Lower leg skin (tissue), 3 donors: ENCODE measurements around the gene LCORL.

Experiments used
- POLR2A ChIP-seq, 2 donors: fragments of 450-650 bp; IDR thresholded peaks; one replicate each; pipeline ENCODE4 v1.6.1; 2016 to 2017; ENCODE audit warnings: antibody characterized with exemption in 2 of 2, mild to moderate bottlenecking in 1 of 2, moderate library complexity in 1 of 2
- TF ChIP-seq, protein P1 (sequence below), 3 donors: fragments of 450-650 bp; IDR thresholded peaks; one replicate each; pipeline ENCODE4 v1.5.1; 2016; ENCODE audit warnings: antibody characterized with exemption in 3 of 3, mild to moderate bottlenecking in 3 of 3, moderate library complexity in 2 of 3

DNA sequence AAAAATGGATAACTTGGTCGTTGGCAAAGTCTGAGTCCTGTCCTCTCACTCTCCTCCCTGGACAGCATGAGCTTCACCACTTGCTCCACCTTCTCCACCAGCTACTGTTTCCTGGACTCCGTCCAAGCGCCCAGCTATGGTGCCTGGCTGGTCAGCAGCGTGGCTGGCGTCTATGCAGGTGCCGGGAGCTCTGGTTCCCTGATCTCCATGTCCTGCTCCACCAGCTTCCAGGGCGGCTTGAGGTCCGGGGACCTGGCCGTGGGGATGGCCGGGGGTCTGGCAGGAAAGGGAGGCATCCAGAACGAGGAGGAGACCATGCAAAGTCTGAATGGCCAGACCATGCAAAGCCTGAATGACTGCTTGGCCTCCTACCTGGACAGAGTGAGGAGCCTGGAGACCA lies 109.9 kb downstream of the LCORL start:
- TF ChIP-seq POLR2A (IDR thresholded peaks at IDR 0.05), result no peak
- TF ChIP-seq, protein P1, sequence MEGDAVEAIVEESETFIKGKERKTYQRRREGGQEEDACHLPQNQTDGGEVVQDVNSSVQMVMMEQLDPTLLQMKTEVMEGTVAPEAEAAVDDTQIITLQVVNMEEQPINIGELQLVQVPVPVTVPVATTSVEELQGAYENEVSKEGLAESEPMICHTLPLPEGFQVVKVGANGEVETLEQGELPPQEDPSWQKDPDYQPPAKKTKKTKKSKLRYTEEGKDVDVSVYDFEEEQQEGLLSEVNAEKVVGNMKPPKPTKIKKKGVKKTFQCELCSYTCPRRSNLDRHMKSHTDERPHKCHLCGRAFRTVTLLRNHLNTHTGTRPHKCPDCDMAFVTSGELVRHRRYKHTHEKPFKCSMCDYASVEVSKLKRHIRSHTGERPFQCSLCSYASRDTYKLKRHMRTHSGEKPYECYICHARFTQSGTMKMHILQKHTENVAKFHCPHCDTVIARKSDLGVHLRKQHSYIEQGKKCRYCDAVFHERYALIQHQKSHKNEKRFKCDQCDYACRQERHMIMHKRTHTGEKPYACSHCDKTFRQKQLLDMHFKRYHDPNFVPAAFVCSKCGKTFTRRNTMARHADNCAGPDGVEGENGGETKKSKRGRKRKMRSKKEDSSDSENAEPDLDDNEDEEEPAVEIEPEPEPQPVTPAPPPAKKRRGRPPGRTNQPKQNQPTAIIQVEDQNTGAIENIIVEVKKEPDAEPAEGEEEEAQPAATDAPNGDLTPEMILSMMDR (IDR thresholded peaks at IDR 0.05), result no peak
